LNCaP clone FGC (cell line): ENCODE data around the gene GPC6.

Experiments
- DNase-seq: peaks from one replicate; pipeline ENCODE4 v3.0.0-alpha.2; 2011; ENCODE audit warnings: low read depth
- H3K4me3 ChIP-seq: 2 replicates; pipeline ENCODE4 v1.5.1; 2011; ENCODE audit warnings: mild to moderate bottlenecking, low read depth, low read length, control low read depth
- TF ChIP-seq, protein P1 (sequence below): IDR thresholded peaks from 2 replicates; pipeline ENCODE4 v1.5.1; 2012; ENCODE audit warnings: mild to moderate bottlenecking; ENCODE audit not compliant: control insufficient read depth, insufficient read depth; ENCODE audit errors: extremely low read depth

Gene GPC6

DNA sequence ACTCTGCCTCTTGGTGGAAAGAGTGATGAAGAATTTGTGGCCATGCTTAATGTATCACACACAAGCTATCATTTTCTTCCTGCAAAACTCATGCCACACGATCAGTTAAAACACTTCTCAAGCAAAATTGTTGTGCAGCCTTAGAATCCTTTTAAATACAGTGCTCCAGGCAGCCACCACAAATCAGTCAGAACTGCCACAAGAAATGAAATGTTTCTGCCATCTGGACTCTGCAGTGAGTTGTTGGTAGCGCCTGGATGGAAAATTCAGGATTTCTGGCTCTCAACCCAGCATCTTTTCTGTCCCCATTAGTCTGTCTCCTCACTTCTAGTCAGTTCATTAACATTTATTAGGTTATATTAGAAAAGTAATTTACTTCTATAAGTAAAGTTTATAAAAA lies 179.5 kb downstream of the GPC6 start:
- DNase-seq: no peak
- H3K4me3 ChIP-seq: no peak overlapping the region
- TF ChIP-seq, protein P1, sequence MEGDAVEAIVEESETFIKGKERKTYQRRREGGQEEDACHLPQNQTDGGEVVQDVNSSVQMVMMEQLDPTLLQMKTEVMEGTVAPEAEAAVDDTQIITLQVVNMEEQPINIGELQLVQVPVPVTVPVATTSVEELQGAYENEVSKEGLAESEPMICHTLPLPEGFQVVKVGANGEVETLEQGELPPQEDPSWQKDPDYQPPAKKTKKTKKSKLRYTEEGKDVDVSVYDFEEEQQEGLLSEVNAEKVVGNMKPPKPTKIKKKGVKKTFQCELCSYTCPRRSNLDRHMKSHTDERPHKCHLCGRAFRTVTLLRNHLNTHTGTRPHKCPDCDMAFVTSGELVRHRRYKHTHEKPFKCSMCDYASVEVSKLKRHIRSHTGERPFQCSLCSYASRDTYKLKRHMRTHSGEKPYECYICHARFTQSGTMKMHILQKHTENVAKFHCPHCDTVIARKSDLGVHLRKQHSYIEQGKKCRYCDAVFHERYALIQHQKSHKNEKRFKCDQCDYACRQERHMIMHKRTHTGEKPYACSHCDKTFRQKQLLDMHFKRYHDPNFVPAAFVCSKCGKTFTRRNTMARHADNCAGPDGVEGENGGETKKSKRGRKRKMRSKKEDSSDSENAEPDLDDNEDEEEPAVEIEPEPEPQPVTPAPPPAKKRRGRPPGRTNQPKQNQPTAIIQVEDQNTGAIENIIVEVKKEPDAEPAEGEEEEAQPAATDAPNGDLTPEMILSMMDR: no peak

DNA sequence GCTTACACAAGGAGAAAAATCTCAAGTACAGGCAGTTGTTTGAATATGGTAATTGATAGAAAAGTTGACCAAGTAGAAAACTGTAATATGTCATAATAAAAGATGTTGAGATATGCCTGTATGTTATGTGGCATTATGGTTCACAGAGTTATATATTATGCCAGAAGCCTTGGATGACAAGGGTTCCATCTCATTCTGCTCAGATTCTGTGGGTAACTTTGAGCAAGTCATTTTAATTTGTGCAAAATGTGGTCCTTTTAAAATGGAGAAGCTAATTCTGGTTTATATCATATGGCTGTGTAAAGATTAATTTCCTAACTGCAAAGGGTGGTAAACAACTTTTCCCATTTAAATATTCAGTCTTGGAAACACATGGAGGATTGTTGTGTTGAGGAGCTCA lies 180.9 kb downstream of the GPC6 start:
- no peak overlapping the region for H3K4me3 ChIP-seq
- TF ChIP-seq, protein P1: no peak
- no peak for DNase-seq

DNA sequence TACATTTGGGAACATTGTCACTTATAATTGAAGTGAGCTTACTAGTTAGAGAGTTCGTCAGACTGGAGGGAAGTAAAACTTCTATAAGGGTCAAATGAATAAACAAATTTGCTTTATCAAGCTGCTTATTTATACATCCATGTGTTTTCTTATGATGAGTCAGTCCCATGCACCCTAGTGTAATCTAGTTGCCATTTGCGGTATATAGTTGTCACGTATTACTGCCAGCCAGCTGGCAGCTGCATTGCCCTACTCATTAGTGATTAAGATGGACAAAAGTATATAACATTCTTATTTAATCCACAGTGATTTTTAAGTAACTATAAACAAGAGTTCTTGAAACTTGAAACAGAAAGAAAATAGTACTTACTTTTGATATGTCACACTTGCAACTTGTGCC lies 182.4 kb downstream of the GPC6 start:
- DNase-seq: no peak
- TF ChIP-seq, protein P1: no peak
- H3K4me3 ChIP-seq: no peak overlapping the region

DNA sequence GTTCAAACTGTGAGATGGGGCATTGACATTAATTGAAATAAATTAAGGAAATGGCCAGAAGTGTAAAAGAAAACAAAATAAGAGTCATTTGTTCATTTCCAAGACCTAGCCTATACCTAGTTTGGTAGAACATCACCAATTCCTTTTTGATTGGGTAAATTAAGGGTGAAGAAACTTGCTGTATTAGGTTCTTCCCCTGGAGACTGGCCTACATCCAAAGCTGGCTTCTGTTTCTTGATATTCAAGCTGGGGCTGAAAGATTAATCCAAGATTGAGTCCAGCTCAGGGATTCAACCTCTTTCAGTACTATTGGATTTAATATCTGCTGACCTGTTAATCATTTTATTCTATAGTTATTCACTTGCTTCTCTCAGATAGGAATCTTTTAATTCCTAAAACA lies 183.2 kb downstream of the GPC6 start:
- no peak overlapping the region for H3K4me3 ChIP-seq
- DNase-seq: no peak
- TF ChIP-seq, protein P1: no peak

DNA sequence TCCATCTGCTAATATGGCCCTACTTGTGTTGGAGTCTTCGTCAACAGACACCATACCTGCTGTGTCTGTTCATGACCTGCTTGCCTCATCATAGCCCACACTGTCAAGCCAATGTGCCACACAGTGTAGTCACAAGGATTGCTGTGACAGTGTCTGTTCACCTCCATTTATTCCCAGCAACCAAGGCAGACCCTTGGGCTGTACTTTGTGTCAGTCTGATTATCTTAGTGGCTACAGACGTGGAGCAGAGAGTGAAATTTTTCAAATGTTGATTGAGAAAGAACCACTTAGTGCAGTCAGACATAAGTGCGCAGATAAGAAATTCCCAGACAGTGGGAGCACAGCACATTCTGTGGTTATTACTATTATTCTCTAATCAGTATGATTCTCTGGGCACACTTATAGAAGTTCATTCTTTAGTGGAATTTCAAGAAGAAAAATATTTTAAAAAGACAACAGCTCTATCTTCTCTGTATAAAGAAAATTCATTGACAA lies 184.6 kb downstream of the GPC6 start:
- no peak overlapping the region for H3K4me3 ChIP-seq
- TF ChIP-seq, protein P1: no peak
- DNase-seq: no peak

DNA sequence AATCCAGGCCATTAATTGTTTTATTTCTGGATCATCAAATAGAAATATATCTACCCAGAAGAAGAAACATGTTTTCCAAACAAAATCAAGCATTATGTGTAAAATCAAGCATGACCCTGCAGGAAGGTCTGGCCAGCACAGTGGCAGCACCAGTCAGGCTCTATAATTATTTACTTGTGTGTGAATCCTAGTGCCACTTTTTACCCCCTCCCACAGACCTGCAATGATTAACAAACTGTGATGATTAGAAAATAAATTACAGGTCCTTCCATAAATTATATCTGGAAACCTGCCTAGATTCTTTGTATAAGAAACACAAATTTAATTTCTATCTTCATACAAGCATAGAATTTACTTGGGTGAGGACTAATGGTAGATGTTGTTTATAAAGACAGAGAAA lies 186.1 kb downstream of the GPC6 start:
- no peak for DNase-seq
- TF ChIP-seq, protein P1: no peak
- H3K4me3 ChIP-seq: no peak overlapping the region

DNA sequence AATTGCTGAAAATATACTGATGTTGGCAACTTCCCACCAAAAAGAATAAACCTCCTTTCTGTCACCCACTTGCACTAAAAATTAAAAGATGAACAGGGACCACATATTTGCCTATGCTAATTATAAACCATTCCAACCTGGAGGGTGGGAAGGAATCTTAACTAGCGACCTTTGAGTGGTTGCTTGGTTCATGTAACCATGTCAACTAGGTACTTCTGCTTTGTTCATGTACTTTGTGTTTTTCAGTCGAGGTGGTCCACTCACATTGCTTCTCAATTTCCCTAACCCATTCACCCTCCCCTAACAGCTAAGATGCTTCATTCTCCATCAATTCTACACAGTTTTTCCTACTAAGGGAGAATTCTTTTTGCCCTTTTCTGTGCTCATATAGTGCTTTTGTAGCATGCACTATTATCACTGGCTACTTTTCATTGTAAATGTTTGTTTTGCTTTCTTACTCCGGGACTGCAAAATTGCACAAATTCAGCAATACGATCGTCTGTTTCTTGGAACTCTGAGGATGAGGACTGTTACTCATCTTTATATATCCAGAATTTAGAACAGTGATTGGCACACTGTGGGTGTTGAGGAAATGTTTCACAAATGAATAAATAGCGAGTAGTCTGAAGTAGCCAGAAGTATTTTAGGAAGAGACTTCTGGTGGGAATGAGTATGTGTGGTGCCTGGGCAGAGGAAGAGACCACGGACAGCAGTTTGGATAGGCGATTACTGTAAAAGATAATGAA lies 187.5 kb downstream of the GPC6 start:
- H3K4me3 ChIP-seq: no peak overlapping the region
- TF ChIP-seq, protein P1: no peak
- DNase-seq: no peak
